Stimulated activated CD4-positive, alpha-beta T cell treated with anti-CD3 and anti-CD28 coated beads, TNF-alpha, amount 100 ng/mL, for 4 hours (primary cell): Measurements from ENCODE around the gene MEI1.
"Not testable (repeated sequence)": the region's sequence is repeated elsewhere in the genome, so short reads cannot be mapped to it uniquely, and the experiment has no call there.

Experiments
- DNase-seq, 3 experiments: peaks; one replicate each; pipeline ENCODE4 v3.0.0-alpha.2; 2020; ENCODE audit warnings: low read depth in 3 of 3

The MEI1 gene

DNA sequence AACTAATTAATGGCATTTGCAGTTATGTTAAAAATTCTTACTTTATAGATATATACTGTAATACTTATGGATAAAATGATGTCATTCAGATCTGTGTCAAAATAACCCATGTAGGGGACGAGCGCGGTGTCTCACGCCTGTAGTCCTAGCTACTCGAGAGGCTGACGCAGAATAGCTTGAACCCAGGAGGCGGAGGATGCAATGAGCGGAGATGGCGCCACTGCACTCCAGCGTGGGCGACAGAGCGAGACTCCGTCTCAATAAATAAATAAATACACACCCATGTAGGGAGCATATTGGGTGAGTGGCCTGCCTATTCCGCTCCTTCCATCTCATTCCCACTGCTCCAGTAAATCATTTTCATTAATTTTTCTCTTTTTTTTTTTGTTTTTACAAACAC lies 17.7 kb upstream of the MEI1 start:
- DNase-seq = no peak

DNA sequence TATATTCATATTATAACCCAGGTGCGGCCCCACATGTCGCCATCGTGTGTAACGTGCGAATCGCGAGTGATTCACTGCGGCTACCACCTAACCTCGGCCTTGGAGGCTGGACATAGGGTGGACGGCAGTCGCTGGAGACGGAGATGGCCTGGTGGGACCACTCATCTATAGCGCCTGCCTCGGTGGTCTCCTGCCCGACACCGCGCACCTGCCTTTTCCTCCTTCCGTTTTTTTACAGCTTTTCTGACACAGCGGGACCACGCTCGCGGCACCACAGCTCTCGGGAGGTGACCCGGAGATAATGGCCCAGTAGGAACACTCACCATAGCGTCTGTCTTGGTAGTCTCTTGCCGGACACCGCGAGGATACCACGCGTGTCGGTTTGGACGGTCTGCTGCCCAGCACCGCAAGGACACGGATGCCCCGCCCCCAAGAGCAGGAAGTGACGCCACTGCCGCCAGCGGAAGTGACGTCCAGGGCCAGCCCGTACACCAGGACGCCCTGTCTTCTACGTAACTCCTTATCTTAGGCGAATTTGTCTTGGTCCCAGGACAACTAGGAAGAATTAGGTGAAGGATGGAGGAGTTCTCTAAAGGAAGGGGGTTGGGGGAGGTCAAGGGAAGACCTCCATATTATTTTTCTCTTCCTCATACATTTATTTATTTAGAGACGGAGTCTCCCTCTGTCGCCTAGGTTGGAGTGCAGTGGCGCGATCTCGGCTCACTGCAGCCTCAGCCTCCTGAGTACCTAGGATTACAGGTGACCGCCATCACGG lies 17.1 kb upstream of the MEI1 start:
- peak; percentile 62 to 72 (median 72) for DNase-seq

DNA sequence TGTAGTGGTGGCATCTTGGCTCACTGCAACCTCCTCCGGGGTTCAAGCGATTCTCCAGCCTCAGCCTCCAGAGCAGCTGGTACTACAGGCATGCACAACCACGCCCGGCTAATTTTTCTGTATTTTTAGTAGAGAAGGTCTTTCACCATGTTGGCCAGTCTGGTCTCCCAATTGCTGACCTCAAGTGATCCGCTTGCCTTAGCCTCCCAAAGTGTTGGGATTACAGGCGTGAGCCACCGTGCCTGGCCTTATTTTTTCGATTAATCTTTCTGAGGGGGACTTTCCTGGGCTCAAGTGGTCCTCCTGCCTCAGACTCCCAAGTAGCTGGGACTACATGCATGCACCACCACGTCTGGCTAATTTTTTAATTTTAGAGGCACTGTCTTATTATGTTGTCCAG lies 16.3 kb upstream of the MEI1 start:
- DNase-seq = no peak

DNA sequence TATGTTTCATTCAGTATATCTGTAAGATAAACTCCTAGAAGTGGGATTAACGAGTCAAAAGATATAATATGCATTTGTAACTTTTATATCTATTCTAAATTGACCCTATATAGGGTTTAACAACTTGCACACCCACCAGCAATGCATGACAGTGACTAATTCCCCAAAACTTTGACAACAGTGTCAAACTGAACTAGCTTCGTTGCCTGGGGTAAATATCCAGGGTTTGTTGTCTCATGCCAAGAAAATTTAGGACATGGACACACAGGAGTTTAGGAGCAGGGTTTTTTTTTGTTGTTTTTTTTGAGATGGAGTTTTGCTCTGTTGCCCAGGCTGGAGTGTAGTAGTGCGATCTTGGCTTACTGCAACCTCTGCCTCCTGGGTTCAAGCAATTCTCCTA lies 15.7 kb upstream of the MEI1 start:
- DNase-seq = no peak

DNA sequence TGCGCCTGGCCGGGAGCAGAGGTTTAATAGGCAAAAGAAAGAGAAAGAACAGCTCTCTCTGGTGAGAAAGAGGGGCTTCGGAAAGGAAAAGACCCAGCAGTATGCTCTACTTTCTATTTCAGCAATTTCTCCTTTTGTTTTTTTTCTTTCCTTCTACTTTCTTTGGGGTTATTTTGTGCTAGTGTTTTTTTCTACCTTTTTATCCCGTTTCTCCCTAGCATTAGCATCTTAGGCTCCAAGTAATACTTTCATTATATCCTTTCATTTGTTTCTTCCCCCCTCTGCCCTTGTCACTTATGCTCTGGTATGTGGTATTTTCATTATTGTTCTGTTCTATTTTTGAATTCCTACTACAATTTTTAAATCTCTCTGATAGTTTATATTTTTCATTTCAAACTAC lies 15.1 kb upstream of the MEI1 start:
- DNase-seq = no peak

DNA sequence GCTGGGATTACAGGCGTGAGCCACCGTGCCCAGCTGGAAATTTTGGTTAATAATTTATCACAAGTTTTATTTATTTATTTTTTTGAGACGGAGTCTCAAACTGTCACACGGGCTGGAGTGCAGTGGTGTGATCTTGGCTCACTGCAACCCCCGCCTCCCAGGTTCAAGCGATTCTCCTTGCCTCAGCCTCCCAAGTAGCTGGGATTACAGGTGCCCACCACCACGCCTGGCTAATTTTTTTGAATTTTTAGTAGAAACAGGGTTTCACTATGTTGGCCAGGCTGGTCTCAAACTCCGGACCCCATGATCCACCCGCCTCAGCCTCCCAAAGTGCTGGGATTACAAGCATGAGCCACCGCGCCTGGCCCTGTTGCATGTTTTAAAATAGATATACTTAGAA lies 12.4 kb upstream of the MEI1 start:
- DNase-seq = not testable (repeated sequence)

DNA sequence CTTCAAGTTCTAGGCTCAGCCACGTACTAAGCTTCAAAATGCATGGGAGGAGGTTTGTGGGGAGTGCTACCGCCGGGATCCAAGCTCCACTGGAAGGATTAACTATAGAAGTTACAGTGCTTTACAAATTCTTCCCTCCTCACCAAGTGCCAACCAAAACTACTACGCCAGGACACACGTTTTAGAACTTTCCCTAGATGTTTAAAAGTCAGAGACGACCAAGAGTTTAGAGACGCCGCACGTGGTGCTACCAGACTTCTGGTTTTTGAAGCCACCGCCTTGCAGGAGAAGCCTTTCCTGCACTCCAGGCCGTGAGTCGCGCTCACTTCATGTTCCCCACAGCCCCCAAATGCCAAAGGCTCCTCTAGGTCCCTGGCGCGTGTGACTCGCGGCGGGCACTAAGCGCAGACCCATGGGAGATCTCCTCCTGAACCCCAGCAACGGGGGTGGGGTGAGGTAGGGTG lies 11.4 kb upstream of the MEI1 start:
- DNase-seq = no peak

DNA sequence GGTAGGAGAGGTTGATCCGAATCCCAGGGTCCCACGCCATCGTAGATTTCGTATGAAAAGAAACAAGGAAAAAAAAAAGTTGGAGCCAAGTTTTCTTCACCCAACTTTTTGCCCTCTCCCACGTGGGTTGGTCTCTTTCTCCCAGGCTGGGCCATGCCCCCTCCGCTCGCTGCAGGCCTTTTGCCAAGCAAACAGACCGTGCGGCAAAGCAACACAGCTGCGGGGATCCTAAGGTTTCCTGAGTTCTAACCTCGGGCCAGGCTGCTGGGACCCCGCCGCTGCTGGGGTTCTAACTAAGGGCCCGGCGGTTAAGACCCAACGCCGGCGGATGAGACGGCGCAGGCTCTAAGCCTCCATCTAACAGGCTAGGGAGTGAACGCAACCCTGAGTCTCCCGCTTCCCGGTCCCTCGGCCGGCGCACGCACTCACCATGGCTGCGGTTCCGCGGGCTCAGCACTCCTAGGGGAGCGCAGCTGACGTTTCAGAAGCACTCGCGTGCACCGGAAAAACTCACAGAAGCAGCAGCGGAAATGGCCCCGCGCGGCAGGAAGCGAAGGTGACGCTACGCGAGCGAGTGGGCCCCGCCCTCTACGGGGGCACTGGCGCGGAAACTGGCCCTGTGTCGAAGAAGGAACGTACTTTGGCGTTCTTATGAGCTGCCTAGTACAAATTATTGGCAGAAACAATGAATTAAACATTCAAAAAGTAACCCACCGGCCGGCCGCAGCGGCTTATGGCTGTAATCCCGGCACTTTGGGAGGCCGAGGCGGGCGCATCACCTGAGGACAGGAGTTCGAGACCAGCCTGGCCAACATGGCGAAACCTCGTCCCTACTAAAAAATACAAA lies 10.7 kb upstream of the MEI1 start, which contains the start of gene SNU13:
SNU13 (minus strand) TSS at position 503 of the 847 bp plus-strand sequence; CDS start at position 432, 71 bp downstream.
- DNase-seq = peak; percentile 83 to 87 (median 84)

DNA sequence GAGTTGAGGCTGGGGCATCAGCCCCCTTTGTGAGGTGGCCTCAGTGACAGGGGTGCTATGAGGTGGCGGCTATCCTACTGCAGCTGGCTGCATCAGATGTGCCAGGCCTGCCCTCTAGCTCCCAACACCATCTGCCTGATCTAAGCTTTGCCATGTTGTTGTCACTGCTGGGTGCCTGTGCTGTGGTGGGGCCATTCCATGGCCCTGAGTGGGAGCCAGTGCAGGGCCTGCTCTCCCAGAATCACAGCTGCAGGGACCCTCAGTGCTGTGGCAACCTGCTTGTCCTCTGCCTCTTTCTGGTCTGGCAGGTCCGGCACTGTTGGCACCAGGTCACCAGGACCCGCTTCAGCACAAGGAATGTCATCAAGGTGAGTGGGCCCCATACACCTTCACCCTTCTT lies 8.8 kb upstream of the MEI1 start:
- DNase-seq = no peak

DNA sequence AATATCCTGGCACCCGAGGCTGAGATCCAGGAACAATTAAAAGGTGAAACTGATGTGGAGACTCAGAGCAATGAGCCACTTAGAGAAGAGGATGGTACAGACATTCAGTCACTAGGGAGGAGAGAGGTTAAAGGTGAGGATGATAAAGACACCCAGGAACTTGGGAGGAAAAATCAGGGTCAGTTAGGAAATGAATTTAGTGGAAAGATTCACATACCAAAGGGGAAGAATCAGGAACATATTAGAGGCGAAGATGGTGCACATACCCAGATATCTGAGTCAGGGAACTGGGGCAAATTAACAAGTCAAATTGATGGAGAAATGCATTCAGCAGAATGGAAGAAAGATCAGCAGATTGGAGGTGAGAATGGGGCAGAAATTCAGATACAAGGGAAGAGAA lies 4.1 kb upstream of the MEI1 start:
- DNase-seq = no peak

DNA sequence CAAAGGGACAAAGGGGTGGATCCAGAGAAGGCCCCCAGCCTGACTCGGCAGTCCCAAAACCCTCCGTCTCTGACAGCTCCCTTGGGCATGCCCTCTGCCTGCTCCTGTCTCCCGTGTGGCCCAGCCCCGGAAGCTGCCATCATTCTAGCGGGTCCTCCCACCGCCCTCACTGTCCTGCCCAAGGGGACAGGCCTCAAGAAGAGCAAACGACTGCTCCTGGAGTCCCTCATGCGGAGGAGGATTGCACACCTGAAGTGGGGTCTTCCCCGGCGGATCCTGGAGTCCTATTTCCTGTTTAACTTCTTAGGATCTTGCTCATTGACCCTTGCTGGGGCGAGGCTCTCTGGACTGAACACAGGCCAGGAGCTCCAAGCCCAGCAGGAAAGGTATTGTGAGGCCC lies 2.6 kb upstream of the MEI1 start:
- DNase-seq = no peak

DNA sequence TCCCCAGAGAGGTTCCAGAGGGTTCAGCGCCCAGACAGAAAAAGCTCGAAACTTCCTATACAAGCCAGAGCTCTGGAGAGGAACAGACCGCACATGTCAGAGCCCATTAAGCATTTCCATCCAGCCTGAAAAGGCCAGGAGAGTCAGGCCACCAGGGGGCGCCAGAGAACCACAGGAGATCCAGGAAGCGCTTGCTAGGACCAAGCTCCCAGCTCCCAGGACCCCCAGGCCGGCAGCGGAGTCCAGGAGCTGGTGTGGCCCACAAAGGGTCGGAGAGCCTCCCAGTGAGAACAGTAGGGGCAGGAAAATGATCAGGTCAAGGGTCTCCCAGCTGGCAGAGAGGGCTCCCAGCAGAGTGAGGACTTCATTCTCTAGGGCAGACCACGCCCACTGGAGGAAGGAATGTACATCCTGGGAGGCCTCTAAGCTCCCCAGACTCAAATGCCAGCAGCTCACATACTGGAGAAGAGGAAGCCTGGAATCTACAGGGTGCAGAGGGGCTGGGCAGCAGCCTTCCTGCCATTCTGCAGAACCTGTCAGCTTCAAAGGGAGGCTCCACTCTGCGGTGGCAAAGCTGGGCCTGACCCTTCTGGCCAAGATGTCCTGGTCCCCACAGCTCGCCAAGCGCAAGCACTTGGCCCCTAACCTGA lies 2.1 kb upstream of the MEI1 start:
- peak; percentile 82 to 98 (median 89) for DNase-seq

DNA sequence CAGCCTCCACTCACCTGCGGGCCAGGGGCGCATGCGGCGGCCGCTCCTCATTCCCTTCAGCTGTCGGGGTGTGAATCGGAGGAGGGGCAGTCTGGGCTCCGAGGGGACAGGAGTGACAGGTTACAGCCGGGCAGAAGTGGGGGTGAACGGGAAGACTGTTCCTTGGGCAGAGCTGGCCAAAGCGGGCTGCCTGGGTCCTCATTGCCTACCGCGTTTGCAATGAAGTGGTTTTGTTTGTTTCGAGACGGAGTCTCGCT lies 733 bp downstream of the MEI1 start:
- no peak for DNase-seq

DNA sequence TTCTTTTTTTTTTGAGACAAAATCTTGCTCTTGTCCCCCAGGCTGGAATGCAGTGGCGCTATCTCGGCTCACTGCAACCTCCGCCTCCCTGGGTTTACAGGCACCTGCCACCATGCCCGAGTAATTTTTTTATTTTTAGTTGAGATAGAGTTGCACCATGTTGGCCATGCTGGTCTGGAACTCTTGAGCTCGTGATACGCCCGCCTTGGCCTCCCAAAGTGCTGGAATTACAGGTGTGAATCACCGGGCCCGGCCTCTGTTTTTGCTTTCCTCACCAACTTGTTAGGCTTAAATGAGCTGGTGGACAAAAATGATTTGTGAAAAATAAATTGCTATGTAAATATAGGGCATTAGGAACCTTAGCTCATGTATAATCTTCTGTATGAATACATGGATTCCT lies 3.5 kb downstream of the MEI1 start:
- DNase-seq = no peak

DNA sequence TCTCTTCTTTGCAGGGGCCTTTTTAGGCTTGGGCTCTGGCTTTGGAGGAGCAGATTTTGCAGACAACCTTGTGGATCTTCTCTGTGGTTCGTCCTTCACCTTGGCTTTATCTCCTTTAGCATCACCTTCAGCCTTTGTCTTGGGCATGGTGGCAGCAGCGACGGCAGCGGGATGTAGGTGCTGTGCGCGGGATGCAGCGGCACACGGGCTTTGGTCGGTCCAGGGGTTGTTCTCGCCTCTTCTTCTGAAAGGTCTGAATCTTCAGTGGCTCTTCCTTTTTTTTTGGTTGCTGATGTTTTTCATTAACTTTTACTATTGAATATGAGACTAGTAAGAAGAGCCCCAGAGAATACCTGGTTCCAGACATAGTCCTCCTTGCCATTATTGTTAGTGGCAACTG lies 10.0 kb downstream of the MEI1 start:
- DNase-seq = no peak

DNA sequence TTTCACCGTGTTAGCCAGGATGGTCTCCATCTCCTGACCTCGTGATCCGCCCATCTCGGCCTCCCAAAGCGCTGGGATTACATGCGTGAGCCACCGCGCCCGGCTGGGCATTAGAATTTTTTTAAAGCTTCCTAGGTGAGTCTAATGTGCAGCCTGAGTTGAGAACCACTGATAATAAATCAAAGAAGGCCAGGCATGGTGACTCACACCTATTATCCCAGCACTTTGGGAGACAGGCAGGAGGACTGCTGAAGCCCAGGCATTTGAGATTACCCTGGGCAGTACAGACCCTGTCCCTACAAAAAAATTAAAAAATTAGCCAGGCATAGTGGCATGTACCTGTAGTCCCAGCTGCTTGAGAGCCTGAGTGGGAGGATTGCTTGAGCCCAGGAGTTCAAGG lies 13.7 kb downstream of the MEI1 start:
- no peak for DNase-seq

DNA sequence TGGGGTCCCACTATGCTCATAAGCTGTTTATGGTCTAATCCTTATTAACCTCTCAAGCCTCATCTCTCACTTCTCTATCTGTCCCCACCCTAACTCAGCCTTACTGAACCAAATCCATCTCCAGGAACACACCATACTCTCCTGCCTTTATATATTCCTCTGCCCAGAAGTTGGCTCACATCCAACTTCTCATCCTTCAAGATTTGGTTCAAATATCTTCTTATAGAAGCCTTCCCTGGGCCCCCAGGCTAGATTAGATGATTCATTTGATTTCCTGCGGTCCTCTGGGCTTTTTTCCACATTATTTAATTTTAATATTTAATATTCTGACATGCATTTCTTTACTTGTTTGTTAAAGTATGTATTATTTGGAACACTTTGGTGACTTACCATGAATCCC lies 23.2 kb downstream of the MEI1 start:
- no peak for DNase-seq

DNA sequence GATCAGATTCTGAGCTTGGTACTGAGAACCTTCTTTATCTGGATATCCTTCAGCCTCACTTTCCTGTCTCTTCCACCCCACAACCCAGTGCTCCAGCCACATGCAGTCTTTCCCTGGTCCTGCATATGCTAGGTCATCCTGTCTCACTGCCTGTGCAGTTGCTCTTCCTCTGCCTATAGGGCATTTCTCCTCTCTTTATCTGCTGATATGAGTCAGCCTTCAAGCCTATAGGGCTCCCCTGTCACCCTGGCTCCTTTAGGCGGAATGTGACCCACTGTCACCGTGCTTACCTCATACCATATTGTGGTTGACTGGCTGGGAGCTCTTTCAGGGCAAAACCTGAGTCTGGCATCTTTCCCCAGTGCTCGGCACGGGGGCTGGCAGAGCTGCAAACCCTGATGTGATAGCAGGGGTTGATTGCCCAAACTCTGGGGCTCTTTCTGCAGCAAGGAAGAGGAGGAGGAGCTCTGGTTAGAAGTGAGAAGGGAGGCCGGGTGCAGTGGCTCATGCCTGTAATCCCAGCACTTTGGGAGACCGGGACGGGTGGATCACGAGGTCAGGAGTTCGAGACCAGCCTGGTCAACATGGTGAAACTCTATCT lies 26.3 kb downstream of the MEI1 start:
- DNase-seq = no peak

DNA sequence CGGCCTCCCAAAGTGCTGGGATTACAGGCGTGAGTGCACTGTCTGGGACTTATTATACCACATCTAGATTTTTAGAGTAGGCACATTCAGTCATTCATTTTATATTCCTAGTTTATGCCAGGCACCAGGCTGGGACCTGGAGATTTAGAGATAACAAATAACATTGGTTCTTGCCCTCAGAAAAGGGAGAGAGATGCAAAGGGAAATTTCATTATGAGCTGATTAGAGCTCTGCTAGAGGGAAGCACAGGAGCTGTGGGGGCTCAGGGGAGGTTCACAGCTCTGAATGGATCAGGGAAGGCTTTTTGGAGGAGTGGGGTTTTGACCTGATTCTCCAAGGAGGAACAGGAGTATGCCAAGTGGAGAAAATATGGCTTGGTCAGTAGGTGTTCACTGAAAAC lies 32.3 kb downstream of the MEI1 start:
- DNase-seq = no peak

DNA sequence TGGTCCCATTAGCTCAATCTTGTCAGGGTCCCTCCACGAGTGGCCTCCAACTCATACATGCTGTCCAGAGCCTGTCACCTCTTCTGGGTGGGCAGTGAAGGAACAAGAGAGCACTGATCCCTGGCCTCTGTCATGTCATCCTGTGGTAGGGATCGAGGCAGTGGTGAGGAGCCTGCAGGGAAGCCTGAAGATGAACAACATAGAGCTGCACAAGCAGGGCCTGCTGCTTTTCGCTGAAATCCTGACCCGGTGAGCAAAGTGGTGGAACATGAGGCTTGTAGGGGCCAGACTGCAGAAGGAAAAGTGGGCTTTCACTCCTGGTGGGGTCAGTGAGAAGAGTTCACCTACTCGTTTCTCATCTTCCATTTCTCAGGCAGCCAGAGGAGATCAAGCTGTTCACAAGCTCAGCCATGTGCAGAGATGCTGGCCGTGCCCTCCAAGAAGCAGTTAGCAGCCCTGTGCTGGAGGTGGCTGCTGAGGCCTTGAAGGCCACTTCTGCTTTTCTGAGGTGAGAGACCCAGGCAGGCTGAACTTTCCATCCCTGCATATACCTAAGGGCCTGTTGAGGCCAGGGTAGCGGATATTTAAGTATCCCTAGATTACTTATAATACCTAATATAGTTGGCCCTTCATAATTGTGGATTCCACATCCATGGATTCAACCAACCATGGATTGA lies 32.9 kb downstream of the MEI1 start:
- no peak for DNase-seq

DNA sequence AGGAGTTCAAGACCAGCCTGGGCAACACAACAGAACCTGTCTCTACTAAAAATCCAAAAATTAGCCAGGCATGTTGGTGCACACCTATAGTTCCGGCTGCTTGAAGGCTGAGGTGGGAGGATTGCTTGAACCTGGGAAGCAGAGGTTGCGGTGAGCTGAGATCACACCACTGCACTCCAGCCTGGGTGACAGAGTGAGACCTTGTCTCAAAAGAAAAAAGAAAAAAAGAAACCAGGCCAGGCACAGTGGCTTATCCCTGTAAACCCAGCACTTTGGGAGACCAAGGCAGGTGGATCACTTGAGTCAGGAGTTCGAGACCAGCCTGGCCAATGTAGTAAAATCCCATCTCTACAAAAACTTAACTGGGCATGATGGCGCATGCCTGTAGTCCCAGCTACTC lies 33.9 kb downstream of the MEI1 start:
- not testable (repeated sequence) for DNase-seq

DNA sequence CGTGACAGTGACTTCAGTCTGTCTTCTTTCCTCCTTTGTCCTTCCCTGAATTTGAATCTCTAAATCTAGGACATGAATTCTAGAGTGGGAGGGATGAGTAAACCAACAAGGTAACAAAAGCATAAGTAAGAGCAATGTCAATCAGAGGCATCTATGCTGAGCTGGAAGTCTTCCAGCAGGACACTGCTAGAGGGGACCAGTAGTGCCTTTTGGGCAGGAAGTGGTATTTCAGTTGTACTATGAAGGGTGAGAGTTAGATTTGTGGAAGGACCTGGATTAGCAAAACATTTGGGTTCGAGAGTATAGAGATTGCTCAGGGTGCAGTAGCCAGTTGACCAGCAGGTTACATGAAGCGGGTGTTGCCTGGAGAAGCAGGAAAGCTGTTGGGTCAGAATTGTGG lies 40.3 kb downstream of the MEI1 start:
- DNase-seq = no peak
